H9 (cell line): ENCODE data around the gene FKBP4. TPM values are rescaled to one million over a fixed set of nuclear protein-coding genes. Genes with fewer than 3 reads are reported as not detected.

ENCODE experiments used
- DNase-seq: peaks from one replicate; pipeline ENCODE4 v3.0.0-alpha.2; 2017
- H2AFZ ChIP-seq: one replicate; pipeline ENCODE4 v1.6.1; 2013; ENCODE audit warnings: mild to moderate bottlenecking, low read length, control low read depth, moderate library complexity
- H2AK5ac ChIP-seq: 2 replicates; pipeline ENCODE4 v1.6.1; 2013; ENCODE audit warnings: low read length, control low read depth, mixed read lengths; ENCODE audit not compliant: insufficient read length
- H2BK120ac ChIP-seq: one replicate; pipeline ENCODE4 v1.6.1; 2013; ENCODE audit warnings: low read depth, mild to moderate bottlenecking, low read length, control low read depth, inconsistent platforms; ENCODE audit not compliant: poor library complexity, severe bottlenecking
- H2BK12ac ChIP-seq: 2 replicates; pipeline ENCODE4 v1.6.1; 2013; ENCODE audit warnings: low read length, control low read depth, mixed read lengths, low read depth; ENCODE audit not compliant: insufficient read length
- H2BK15ac ChIP-seq: 2 replicates; pipeline ENCODE4 v1.6.1; 2013; ENCODE audit warnings: low read depth, low read length, control low read depth
- H2BK20ac ChIP-seq: one replicate; pipeline ENCODE4 v1.6.1; 2013; ENCODE audit warnings: low read depth, mild to moderate bottlenecking, low read length, control low read depth, inconsistent platforms; ENCODE audit not compliant: poor library complexity, severe bottlenecking
- H2BK5ac ChIP-seq: 2 replicates; pipeline ENCODE4 v1.6.1; 2013; ENCODE audit warnings: low read length, control low read depth, mixed read lengths; ENCODE audit not compliant: insufficient read length
- H3K14ac ChIP-seq: 2 replicates; pipeline ENCODE4 v1.6.1; 2013; ENCODE audit warnings: low read length, control low read depth; ENCODE audit not compliant: insufficient read depth
- H3K18ac ChIP-seq: 2 replicates; pipeline ENCODE4 v1.6.1; 2013; ENCODE audit warnings: low read depth, mild to moderate bottlenecking, mixed read lengths, low read length, control low read depth; ENCODE audit not compliant: insufficient read length
- H3K23ac ChIP-seq: 2 replicates; pipeline ENCODE4 v1.6.1; 2013; ENCODE audit warnings: low read length, control low read depth, mixed read lengths, low read depth; ENCODE audit not compliant: insufficient read length
- H3K23me2 ChIP-seq: 2 replicates; pipeline ENCODE4 v1.6.1; 2013; ENCODE audit warnings: low read depth, mild to moderate bottlenecking, mixed read lengths, low read length, control low read depth; ENCODE audit not compliant: insufficient read length, poor library complexity, severe bottlenecking
- H3K27ac ChIP-seq: 2 replicates; pipeline ENCODE4 v1.5.1; 2013; ENCODE audit warnings: low read length, control low read depth, mixed read lengths, low read depth; ENCODE audit not compliant: insufficient read length
- H3K27me3 ChIP-seq: 2 replicates; pipeline ENCODE4 v1.6.1; 2013; ENCODE audit warnings: low read length, control low read depth, inconsistent platforms; ENCODE audit not compliant: insufficient read depth
- H3K4ac ChIP-seq: 2 replicates; pipeline ENCODE4 v1.6.1; 2013; ENCODE audit warnings: low read depth, mild to moderate bottlenecking, control low read depth, inconsistent platforms, low read length, moderate library complexity
- H3K4me1 ChIP-seq: 2 replicates; pipeline ENCODE4 v1.6.1; 2013; ENCODE audit warnings: low read length, control low read depth, inconsistent platforms; ENCODE audit not compliant: insufficient read depth
- H3K4me2 ChIP-seq: 2 replicates; pipeline ENCODE4 v1.6.1; 2013; ENCODE audit warnings: low read length, control low read depth, mixed read lengths; ENCODE audit not compliant: insufficient read length, insufficient read depth
- H3K56ac ChIP-seq: 2 replicates; pipeline ENCODE4 v1.6.1; 2013; ENCODE audit warnings: low read depth, mild to moderate bottlenecking, mixed read lengths, low read length, control low read depth; ENCODE audit not compliant: insufficient read length
- H3K79me1 ChIP-seq: 2 replicates; pipeline ENCODE4 v1.6.1; 2013; ENCODE audit warnings: low read depth, mild to moderate bottlenecking, moderate library complexity, low read length, control low read depth, inconsistent platforms; ENCODE audit not compliant: insufficient read depth, poor library complexity, severe bottlenecking
- H3K79me2 ChIP-seq: 2 replicates; pipeline ENCODE4 v1.6.1; 2013; ENCODE audit warnings: low read length, control low read depth, inconsistent platforms; ENCODE audit not compliant: insufficient read depth
- H3K9ac ChIP-seq: 2 replicates; pipeline ENCODE4 v1.6.1; 2013; ENCODE audit warnings: low read length, control low read depth, mixed read lengths; ENCODE audit not compliant: insufficient read length; ENCODE audit errors: extremely low read depth
- H3K9me3 ChIP-seq: one replicate; pipeline ENCODE4 v1.6.1; 2013; ENCODE audit warnings: low read depth, low read length, inconsistent platforms; ENCODE audit not compliant: control insufficient read depth
- H3T11ph ChIP-seq: one replicate; pipeline ENCODE4 v1.6.1; 2013; ENCODE audit warnings: mild to moderate bottlenecking, low read length, control low read depth, inconsistent platforms
- H4K20me1 ChIP-seq: one replicate; pipeline ENCODE4 v1.6.1; 2013; ENCODE audit not compliant: control insufficient read depth, insufficient read length, insufficient read depth
- H4K5ac ChIP-seq: 2 replicates; pipeline ENCODE4 v1.6.1; 2013; ENCODE audit warnings: low read depth, mild to moderate bottlenecking, mixed read lengths, low read length, control low read depth; ENCODE audit not compliant: insufficient read length
- H4K8ac ChIP-seq: replicated peaks from 2 replicates; pipeline ENCODE4 v1.6.1; 2013; ENCODE audit warnings: low read length, control low read depth, mixed read lengths, low read depth; ENCODE audit not compliant: insufficient read length
- H4K91ac ChIP-seq: 2 replicates; pipeline ENCODE4 v1.6.1; 2013; ENCODE audit warnings: low read depth, mild to moderate bottlenecking, moderate library complexity, mixed read lengths, low read length, control low read depth; ENCODE audit not compliant: insufficient read length
- H3K27ac Mint-ChIP-seq, 3 experiments: 2 replicates in 2 of 3; 3 replicates in 1 of 3; pipeline ENCODE4 v1.8.0; 2020 to 2021; ENCODE audit warnings: mixed read lengths in 3 of 3, mild to moderate bottlenecking in 1 of 3, moderate library complexity in 1 of 3
- H3K27me3 Mint-ChIP-seq: 2 replicates; pipeline ENCODE4 v1.8.0; 2021; ENCODE audit warnings: low read depth, mild to moderate bottlenecking, moderate library complexity, mixed read lengths
- H3K36me3 Mint-ChIP-seq, 3 experiments: 2 replicates in 2 of 3; 3 replicates in 1 of 3; pipeline ENCODE4 v1.8.0; 2020 to 2021; ENCODE audit warnings: low read depth in 3 of 3, mixed read lengths in 3 of 3; ENCODE audit not compliant: insufficient read depth in 1 of 3
- H3K4me1 Mint-ChIP-seq, 2 experiments: 2 replicates each; pipeline ENCODE4 v1.8.0; 2020; ENCODE audit warnings: mixed read lengths in 2 of 2
- H3K4me3 Mint-ChIP-seq, 2 experiments: 2 replicates in 1 of 2; 3 replicates in 1 of 2; pipeline ENCODE4 v1.8.0; 2020 to 2021; ENCODE audit warnings: mild to moderate bottlenecking in 2 of 2, mixed read lengths in 2 of 2, moderate library complexity in 1 of 2
- H3K9me3 Mint-ChIP-seq, 2 experiments: 2 replicates in 1 of 2; 3 replicates in 1 of 2; pipeline ENCODE4 v1.8.0; 2020; ENCODE audit warnings: mild to moderate bottlenecking in 2 of 2, mixed read lengths in 2 of 2, moderate library complexity in 1 of 2
- CTCF ChIP-seq: fragments of 200-600 bp; sonication (generic); conservative IDR thresholded peaks from 3 replicates; pipeline ENCODE4 v1.8.0; 2021; ENCODE audit warnings: antibody characterized with exemption, mild to moderate bottlenecking
- total RNA-seq: library from RNA; stranded (reverse); gene quantifications from 2 replicates; pipeline ENCODE4 v1.2.1, GENCODE V29; 2021

FKBP4 gene
- total RNA-seq, 1 experiment from 2014 or later: 221 TPM

GRCh38 chr12:2764398-2764797 is 30.4 kb upstream of the FKBP4 start:
- no peak overlapping the region for H3T11ph ChIP-seq
- H3K9me3 Mint-ChIP-seq: no peaks in the 10 kb centered on the region

More at GRCh38 chr12:2764398-2764797, 30.4 kb upstream of the FKBP4 start:
- Histone ChIP-seq H3K4ac (no peak overlapping the region), H3K56ac (no peak overlapping the region), H2BK5ac (no peak overlapping the region), H3K79me1 (no peaks in the 10 kb centered on the region), H3K27ac (no peak overlapping the region), H2BK15ac (no peak overlapping the region), H2BK120ac (no peak overlapping the region), H2AK5ac (no peak overlapping the region), H3K4me2 (no peak overlapping the region), H3K4me1 (peaks cover 4% of the 10 kb centered on the region; the same call in 1 of the 2 replicates), H3K14ac (no peak overlapping the region), H3K18ac (no peak overlapping the region), H3K9ac (no peak overlapping the region), H4K91ac (no peak overlapping the region), H2BK20ac (no peak overlapping the region), H2BK12ac (no peak overlapping the region), H4K8ac (no peak overlapping the region), H3K23me2 (no peaks in the 10 kb centered on the region), H3K79me2 (no peaks in the 10 kb centered on the region), H3K27me3 (no peaks in the 10 kb centered on the region), H3K9me3 (no peaks in the 10 kb centered on the region), H4K20me1 (no peaks in the 10 kb centered on the region), H3K23ac (no peak overlapping the region), H2AFZ (no peak overlapping the region), H4K5ac (no peak overlapping the region)
- Mint-ChIP-seq H3K27ac (no peak overlapping the region), H3K27me3 (peaks cover 13% of the 10 kb centered on the region), H3K36me3 (no peaks in the 10 kb centered on the region), H3K4me1 (peaks cover 10 to 11% of the 10 kb centered on the region in 2 experiments), H3K4me3 (no peak overlapping the region)
- no peak for TF ChIP-seq CTCF
- no peak for DNase-seq
